CD4-positive, alpha-beta T cell treated with Interleukin-4 for 1 hour (primary cell): Measurements from ENCODE around the gene HS2ST1.

Experiments used
- DNase-seq, 2 donors: peaks; one replicate each; pipeline ENCODE4 v3.0.0-alpha.2; 2020 to 2022

HS2ST1 gene

GRCh38 chr1:87074001-87074795 lies 159.8 kb downstream of the HS2ST1 start:
- no peak for DNase-seq

- DNase-seq, result no peak
These were observed 163.7 kb downstream of the HS2ST1 start for GRCh38 chr1:87077959-87078639.

- DNase-seq, result peak in 1 of 2 donors; percentile 59
These were observed 169.9 kb downstream of the HS2ST1 start for GRCh38 chr1:87084244-87084836.

- no peak for DNase-seq
These were observed 171.7 kb downstream of the HS2ST1 start for GRCh38 chr1:87086120-87086519.

- no peak for DNase-seq
These were observed 174.8 kb downstream of the HS2ST1 start for GRCh38 chr1:87089070-87089736.

- DNase-seq, result no peak
These were observed 175.4 kb downstream of the HS2ST1 start for GRCh38 chr1:87089823-87090222.

GRCh38 chr1:87091425-87091824 lies 177.0 kb downstream of the HS2ST1 start:
- no peak for DNase-seq

- no peak for DNase-seq
These were observed 178.4 kb downstream of the HS2ST1 start for GRCh38 chr1:87092846-87093245.

- DNase-seq, result no peak
These were observed 178.9 kb downstream of the HS2ST1 start for GRCh38 chr1:87093286-87093685.

- DNase-seq, result no peak
These were observed 179.8 kb downstream of the HS2ST1 start for GRCh38 chr1:87094238-87094637.

GRCh38 chr1:87100271-87100670 lies 185.8 kb downstream of the HS2ST1 start:
- DNase-seq, result no peak

GRCh38 chr1:87103074-87103473 lies 188.6 kb downstream of the HS2ST1 start:
- no peak for DNase-seq

GRCh38 chr1:87104140-87104539 lies 189.7 kb downstream of the HS2ST1 start:
- DNase-seq, result no peak

- DNase-seq, result no peak
These were observed 190.5 kb downstream of the HS2ST1 start for GRCh38 chr1:87104945-87105344.

GRCh38 chr1:87106144-87106543 lies 191.7 kb downstream of the HS2ST1 start:
- no peak for DNase-seq

- DNase-seq, result no peak
These were observed 192.4 kb downstream of the HS2ST1 start for GRCh38 chr1:87106867-87107266.

- no peak for DNase-seq
These were observed 193.8 kb downstream of the HS2ST1 start for GRCh38 chr1:87108228-87108627.

- DNase-seq, result no peak
These were observed 194.5 kb downstream of the HS2ST1 start for GRCh38 chr1:87108814-87109411.

- DNase-seq, result no peak
These were observed 197.4 kb downstream of the HS2ST1 start for GRCh38 chr1:87111659-87112371.

- no peak for DNase-seq
These were observed 198.9 kb downstream of the HS2ST1 start for GRCh38 chr1:87113313-87113712.

GRCh38 chr1:87115317-87115890 lies 201.0 kb downstream of the HS2ST1 start:
- no peak for DNase-seq

GRCh38 chr1:87115891-87116290 lies 201.5 kb downstream of the HS2ST1 start:
- no peak for DNase-seq
